ENCODE data around the gene CPO. TPM values are rescaled to one million over a fixed set of nuclear protein-coding genes. Genes with fewer than 3 reads are reported as not detected.

CPO gene
- total RNA-seq, 1 donor from 2014 or later, result not detected

DNA sequence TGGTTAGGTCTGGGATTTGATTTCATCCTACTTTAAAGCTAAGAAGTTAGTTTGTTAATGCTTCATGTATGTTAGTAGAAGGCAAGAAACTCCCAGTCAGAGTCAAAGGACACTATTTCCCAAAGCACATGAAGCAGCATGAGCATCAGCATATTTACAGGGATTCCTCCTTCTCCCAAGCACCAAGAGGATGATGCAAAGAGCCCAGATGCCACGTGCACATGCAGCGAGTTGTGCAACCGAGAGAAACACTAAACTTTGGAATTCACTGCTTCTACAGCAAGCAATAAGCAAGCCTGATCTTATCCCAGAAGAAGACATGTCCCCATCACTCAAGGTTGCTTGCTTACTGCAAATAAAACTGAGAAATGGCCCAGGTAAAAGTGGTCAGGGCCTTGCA is 32.5 kb downstream of the CPO start:
- TF ChIP-seq POLR2AphosphoS5 (IDR thresholded peaks at IDR 0.05; ENCODE audit: insufficient read depth in 1 of 2, low read depth in 1 of 2) (no peak), POLR2A (IDR thresholded peaks at IDR 0.05) (no peak)
- TF ChIP-seq, protein P1, sequence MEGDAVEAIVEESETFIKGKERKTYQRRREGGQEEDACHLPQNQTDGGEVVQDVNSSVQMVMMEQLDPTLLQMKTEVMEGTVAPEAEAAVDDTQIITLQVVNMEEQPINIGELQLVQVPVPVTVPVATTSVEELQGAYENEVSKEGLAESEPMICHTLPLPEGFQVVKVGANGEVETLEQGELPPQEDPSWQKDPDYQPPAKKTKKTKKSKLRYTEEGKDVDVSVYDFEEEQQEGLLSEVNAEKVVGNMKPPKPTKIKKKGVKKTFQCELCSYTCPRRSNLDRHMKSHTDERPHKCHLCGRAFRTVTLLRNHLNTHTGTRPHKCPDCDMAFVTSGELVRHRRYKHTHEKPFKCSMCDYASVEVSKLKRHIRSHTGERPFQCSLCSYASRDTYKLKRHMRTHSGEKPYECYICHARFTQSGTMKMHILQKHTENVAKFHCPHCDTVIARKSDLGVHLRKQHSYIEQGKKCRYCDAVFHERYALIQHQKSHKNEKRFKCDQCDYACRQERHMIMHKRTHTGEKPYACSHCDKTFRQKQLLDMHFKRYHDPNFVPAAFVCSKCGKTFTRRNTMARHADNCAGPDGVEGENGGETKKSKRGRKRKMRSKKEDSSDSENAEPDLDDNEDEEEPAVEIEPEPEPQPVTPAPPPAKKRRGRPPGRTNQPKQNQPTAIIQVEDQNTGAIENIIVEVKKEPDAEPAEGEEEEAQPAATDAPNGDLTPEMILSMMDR (IDR thresholded peaks at IDR 0.05), result no peak
- Histone ChIP-seq H3K27me3 (no peaks in the 10 kb centered on the region), H3K27ac (no peak overlapping the region), H3K9me3 (no peaks in the 10 kb centered on the region), H3K4me3 (no peak overlapping the region), H3K36me3 (no peaks in the 10 kb centered on the region), H3K4me1 (no peaks in the 10 kb centered on the region)
- intact Hi-C loops (cut with DNase I), result no loop called here
- no peak for DNase-seq (ENCODE audit: extremely low spot score in 2 of 2)

DNA sequence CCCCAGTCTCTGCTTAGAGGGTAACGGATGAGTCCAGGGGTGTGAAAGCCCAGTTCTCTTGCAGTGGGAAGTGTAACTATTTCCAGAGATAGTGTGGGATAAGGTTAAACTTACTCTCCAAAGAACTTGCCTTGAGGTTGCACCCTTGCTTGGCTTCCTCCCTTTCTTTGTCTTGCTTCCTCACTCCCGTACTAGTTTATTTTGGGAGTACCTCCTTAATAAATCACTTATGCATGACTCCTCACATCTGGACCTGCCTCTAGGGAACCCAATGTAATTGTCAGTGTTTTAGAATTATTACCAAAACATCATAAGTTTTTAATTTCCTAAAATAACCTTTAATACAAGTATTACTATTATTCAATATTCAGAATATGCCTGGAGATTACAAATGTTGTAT is 35.2 kb downstream of the CPO start:
- TF ChIP-seq, protein P1 (IDR thresholded peaks at IDR 0.05), result no peak
- TF ChIP-seq POLR2AphosphoS5 (IDR thresholded peaks at IDR 0.05; ENCODE audit: insufficient read depth in 1 of 2, low read depth in 1 of 2) (no peak), POLR2A (IDR thresholded peaks at IDR 0.05) (no peak)
- no peak overlapping the region for H3K4me3 ChIP-seq
- no peaks in the 10 kb centered on the region for H3K4me1 ChIP-seq
- intact Hi-C loops (cut with DNase I), result no loop called here
- H3K9me3 ChIP-seq, result no peaks in the 10 kb centered on the region
- DNase-seq (ENCODE audit: extremely low spot score in 2 of 2), result no peak
- H3K27me3 ChIP-seq, result no peaks in the 10 kb centered on the region
- no peak overlapping the region for H3K27ac ChIP-seq
- H3K36me3 ChIP-seq, result no peaks in the 10 kb centered on the region

DNA sequence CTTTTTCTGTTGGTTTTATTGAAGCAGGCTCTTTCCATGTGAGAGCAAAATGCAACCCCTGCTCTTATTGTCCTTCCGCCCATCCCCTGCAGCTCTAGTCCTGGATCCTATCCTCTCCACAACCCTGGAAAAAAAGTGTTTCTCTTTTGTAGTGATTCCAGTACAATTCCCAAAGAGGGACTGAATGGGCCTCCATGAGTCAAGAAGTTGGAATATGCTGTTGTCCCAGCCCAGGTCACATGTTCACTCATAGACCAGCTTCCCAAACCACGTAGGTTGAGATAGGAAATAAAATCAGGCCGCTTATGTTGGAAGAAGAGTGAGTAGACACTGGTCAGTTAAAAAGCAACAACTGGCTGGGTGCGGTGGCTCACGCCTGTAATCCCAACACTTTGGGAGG is 39.4 kb downstream of the CPO start:
- intact Hi-C loops (cut with DNase I), result no loop called here
- no peak overlapping the region for H3K4me3 ChIP-seq
- H3K4me1 ChIP-seq, result peaks cover 4% of the 10 kb centered on the region
- no peaks in the 10 kb centered on the region for H3K36me3 ChIP-seq
- TF ChIP-seq, protein P1 (IDR thresholded peaks at IDR 0.05), result no peak
- TF ChIP-seq POLR2AphosphoS5 (IDR thresholded peaks at IDR 0.05; ENCODE audit: insufficient read depth in 1 of 2, low read depth in 1 of 2) (no peak), POLR2A (IDR thresholded peaks at IDR 0.05) (no peak)
- no peak for DNase-seq (ENCODE audit: extremely low spot score in 2 of 2)
- no peak overlapping the region for H3K27ac ChIP-seq
- H3K27me3 ChIP-seq, result no peaks in the 10 kb centered on the region
- H3K9me3 ChIP-seq, result no peaks in the 10 kb centered on the region

DNA sequence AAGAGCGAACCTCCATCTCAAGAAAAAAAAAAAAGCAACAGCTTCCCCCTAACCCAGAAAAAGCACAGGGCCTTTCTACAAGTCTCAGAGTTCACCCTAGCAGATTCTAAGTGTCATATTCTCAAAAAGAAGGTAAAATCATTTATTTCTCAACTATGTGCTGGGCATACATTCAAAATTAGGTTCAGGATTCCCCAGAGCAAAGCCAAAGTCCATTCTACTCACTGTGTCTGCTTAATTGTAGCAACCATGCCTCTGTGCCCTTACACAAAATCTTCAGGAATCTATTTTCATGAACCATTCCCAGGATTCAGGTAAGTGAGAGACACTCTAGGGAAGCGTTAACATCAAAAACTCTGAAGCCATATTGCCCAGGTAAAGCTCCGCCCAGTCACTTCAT is 40.0 kb downstream of the CPO start:
- Histone ChIP-seq H3K4me3 (no peak overlapping the region), H3K4me1 (peaks cover 4% of the 10 kb centered on the region), H3K9me3 (no peaks in the 10 kb centered on the region), H3K36me3 (no peaks in the 10 kb centered on the region), H3K27ac (no peak overlapping the region), H3K27me3 (no peaks in the 10 kb centered on the region)
- DNase-seq (ENCODE audit: extremely low spot score in 2 of 2), result no peak
- intact Hi-C loops (cut with DNase I), result no loop called here
- no peak for TF ChIP-seq POLR2AphosphoS5 (IDR thresholded peaks at IDR 0.05; ENCODE audit: insufficient read depth in 1 of 2, low read depth in 1 of 2)
- TF ChIP-seq, protein P1 (IDR thresholded peaks at IDR 0.05), result no peak
- TF ChIP-seq POLR2A (IDR thresholded peaks at IDR 0.05), result no peak

DNA sequence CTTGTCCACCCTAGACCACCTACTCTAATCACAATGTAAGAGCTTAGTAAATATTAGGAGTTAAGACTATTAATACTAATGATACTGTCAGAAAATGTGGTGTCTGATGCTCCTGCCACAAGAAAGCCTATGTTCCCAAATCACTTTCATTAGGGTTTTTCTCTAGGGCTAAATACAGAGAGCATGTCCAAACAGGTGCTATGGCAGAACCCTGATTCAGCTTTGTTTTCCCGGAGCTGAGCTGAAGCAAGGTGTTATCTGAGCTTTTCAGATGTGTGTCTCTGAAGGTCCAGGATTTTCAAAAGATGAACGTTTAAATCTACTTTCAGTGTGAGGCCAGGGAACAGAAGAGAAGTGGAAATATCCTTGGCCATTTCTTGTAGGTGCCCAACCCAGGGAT is 40.6 kb downstream of the CPO start:
- Histone ChIP-seq H3K4me1 (peaks cover 4% of the 10 kb centered on the region), H3K27me3 (no peaks in the 10 kb centered on the region), H3K9me3 (no peaks in the 10 kb centered on the region), H3K36me3 (no peaks in the 10 kb centered on the region), H3K4me3 (no peak overlapping the region), H3K27ac (no peak overlapping the region)
- no peak for TF ChIP-seq POLR2A (IDR thresholded peaks at IDR 0.05)
- no peak for TF ChIP-seq POLR2AphosphoS5 (IDR thresholded peaks at IDR 0.05; ENCODE audit: insufficient read depth in 1 of 2, low read depth in 1 of 2)
- TF ChIP-seq, protein P1 (IDR thresholded peaks at IDR 0.05), result no peak
- intact Hi-C loops (cut with DNase I), result loop anchor here (5.0 to 10.0 kb wide), 2 partner anchors 175 to 492 kb away; no protein-coding TSS in a partner anchor
- no peak for DNase-seq (ENCODE audit: extremely low spot score in 2 of 2)

All from vagina (tissue), 2 donors.